Endothelial cell of hepatic sinusoid (primary cell): ENCODE results near the gene SMURF2.

Experiments
- in situ Hi-C: cut with HindIII; loops from 2 replicates; pipeline ENCODE4 v1.10.0; 2017; ENCODE audit warnings: low sequenced_read_pairs

The SMURF2 gene

GRCh38 chr17:64544742-64545141, 117.4 kb downstream of the SMURF2 start:
- in situ Hi-C loops, result no loop called here

GRCh38 chr17:64540118-64540776, 121.9 kb downstream of the SMURF2 start:
- in situ Hi-C loops, result no loop called here

- in situ Hi-C loops, result no loop called here
Observed at GRCh38 chr17:64538508-64539130, 123.5 kb downstream of the SMURF2 start.

- in situ Hi-C loops, result no loop called here
Observed at GRCh38 chr17:64537488-64537887, 124.6 kb downstream of the SMURF2 start.

- in situ Hi-C loops, result no loop called here
Observed at GRCh38 chr17:64536913-64537312, 125.2 kb downstream of the SMURF2 start.

- in situ Hi-C loops, result no loop called here
Observed at GRCh38 chr17:64535357-64535756, 126.8 kb downstream of the SMURF2 start.

GRCh38 chr17:64534187-64534586, 127.9 kb downstream of the SMURF2 start:
- in situ Hi-C loops, result no loop called here

- in situ Hi-C loops, result no loop called here
Observed at GRCh38 chr17:64533784-64534183, 128.3 kb downstream of the SMURF2 start.

- in situ Hi-C loops, result no loop called here
Observed at GRCh38 chr17:64532409-64532808, 129.7 kb downstream of the SMURF2 start.

GRCh38 chr17:64531955-64532371, 130.1 kb downstream of the SMURF2 start:
- in situ Hi-C loops, result no loop called here

- in situ Hi-C loops, result no loop called here
Observed at GRCh38 chr17:64529221-64529620, 132.9 kb downstream of the SMURF2 start.

- in situ Hi-C loops, result no loop called here
Observed at GRCh38 chr17:64527914-64528313, 134.2 kb downstream of the SMURF2 start.

GRCh38 chr17:64520359-64520758, 141.7 kb downstream of the SMURF2 start:
- in situ Hi-C loops, result no loop called here

- in situ Hi-C loops, result no loop called here
Observed at GRCh38 chr17:64519601-64520000, 142.5 kb downstream of the SMURF2 start.

GRCh38 chr17:64515829-64516228, 146.3 kb downstream of the SMURF2 start:
- in situ Hi-C loops, result no loop called here

- in situ Hi-C loops, result no loop called here
Observed at GRCh38 chr17:64515419-64515818, 146.7 kb downstream of the SMURF2 start.

GRCh38 chr17:64509179-64509578, 152.9 kb downstream of the SMURF2 start:
- in situ Hi-C loops, result no loop called here

GRCh38 chr17:64508683-64509082, 153.4 kb downstream of the SMURF2 start:
- in situ Hi-C loops, result no loop called here

- in situ Hi-C loops, result no loop called here
Observed at GRCh38 chr17:64507413-64507782, 154.7 kb downstream of the SMURF2 start.

GRCh38 chr17:64506576-64507412, 155.3 kb downstream of the SMURF2 start, which contains the start of gene CEP95:
Gene CEP95, plus strand, starts transcription at chr17:64506977. Its CDS starts 121 bp downstream, at chr17:64507098.
- in situ Hi-C loops, result no loop called here

- in situ Hi-C loops, result no loop called here
Observed at GRCh38 chr17:64506201-64506575, 155.9 kb downstream of the SMURF2 start, which contains the start of gene DDX5. Gene DDX5, minus strand, starts transcription at chr17:64506289. Its CDS starts 170 bp downstream, at chr17:64506119.
